B cell (primary cell): ENCODE measurements around the gene NEUROG2. TPM values are rescaled to one million over a fixed set of nuclear protein-coding genes. Genes with fewer than 3 reads are reported as not detected.

ENCODE experiments used
- ATAC-seq: fragments of 200-7000 bp; cut with Tn5 transposase; one replicate; pipeline ENCODE4 v1.10.0; 2021; ENCODE audit warnings: low read depth, mild to moderate bottlenecking, moderate number of reproducible peaks, moderate library complexity
- CTCF ChIA-PET: fragments of 350-600 bp; sonication (Branson Sonifier 250); formaldehyde crosslinking; loops from one replicate; lab custom pipeline; 2021; ENCODE audit warnings: antibody characterized with exemption, inconsistent platforms; lab: Charles Lee
- POLR2A ChIA-PET: fragments of 350-600 bp; sonication (Branson Sonifier 250); formaldehyde crosslinking; loops from one replicate; lab custom pipeline; 2021; ENCODE audit warnings: antibody characterized with exemption; lab: Charles Lee
- DNase-seq: peaks from one replicate; pipeline ENCODE4 v3.0.0; 2013
- H2AFZ ChIP-seq: 2 replicates; pipeline ENCODE4 v1.6.1; 2012; ENCODE audit warnings: mild to moderate bottlenecking, low read depth, low read length; ENCODE audit not compliant: insufficient read depth, poor library complexity, severe bottlenecking
- H3K27ac ChIP-seq, 2 donors: 1 replicate in 1 of 2; 2 replicates in 1 of 2; pipeline ENCODE4 v1.5.1; 2012 to 2013; ENCODE audit warnings: low read length in 2 of 2, mild to moderate bottlenecking in 2 of 2, moderate library complexity in 1 of 2
- H3K27me3 ChIP-seq, 4 experiments: fragments of 200-600 bp in 1 of 4; sonication (generic) in 1 of 4; replicated peaks in 1 of 4; 1 replicate in 2 of 4; 2 replicates in 2 of 4; pipeline versions ENCODE4 v1.6.1 to v1.7.0; 2013 to 2016; ENCODE audit warnings: low read length in 3 of 4, mild to moderate bottlenecking in 2 of 4, mixed read lengths in 1 of 4, moderate library complexity in 1 of 4; ENCODE audit not compliant: insufficient read depth in 4 of 4, control insufficient read depth in 3 of 4; ENCODE audit errors: control extremely low read depth in 1 of 4
- H3K36me3 ChIP-seq, 2 experiments: replicated peaks in 1 of 2; 1 replicate in 1 of 2; 2 replicates in 1 of 2; pipeline versions ENCODE4 v1.6.1 to v1.7.1; 2013; ENCODE audit warnings: low read length in 1 of 2; ENCODE audit not compliant: insufficient read depth in 2 of 2, control insufficient read depth in 1 of 2; ENCODE audit errors: control extremely low read depth in 1 of 2, extremely low read depth in 1 of 2
- H3K4me1 ChIP-seq, 2 donors: fragments of 200-600 bp in 1 of 2; sonication (generic) in 1 of 2; 1 replicate in 1 of 2; 2 replicates in 1 of 2; pipeline versions ENCODE4 v1.5.1 to v1.6.1; 2013 to 2017; ENCODE audit warnings: low read length in 2 of 2; ENCODE audit not compliant: control insufficient read depth in 2 of 2, insufficient read depth in 2 of 2
- H3K4me2 ChIP-seq: replicated peaks from 2 replicates; pipeline ENCODE3; 2012; ENCODE audit warnings: mild to moderate bottlenecking, low read depth, low read length; ENCODE audit not compliant: poor library complexity, severe bottlenecking
- H3K4me3 ChIP-seq, 5 experiments: fragments of 200-600 bp in 1 of 5; sonication (generic) in 1 of 5; 1 replicate in 3 of 5; 2 replicates in 2 of 5; pipeline versions ENCODE4 v1.5.1 to v1.7.0; 2011 to 2016; ENCODE audit warnings: low read length in 4 of 5, mild to moderate bottlenecking in 4 of 5, low read depth in 2 of 5, control low read depth in 1 of 5, moderate library complexity in 1 of 5; ENCODE audit not compliant: insufficient read depth in 1 of 5; ENCODE audit errors: control extremely low read depth in 1 of 5, extremely low read depth in 1 of 5
- H3K79me2 ChIP-seq: fragments of 200-600 bp; sonication (generic); one replicate; pipeline ENCODE4 v1.6.0; 2016; ENCODE audit warnings: low read length; ENCODE audit not compliant: control insufficient read depth, insufficient read depth
- H3K9ac ChIP-seq: fragments of 200-600 bp; sonication (generic); 2 replicates; pipeline ENCODE4 v1.6.1; 2017; ENCODE audit warnings: mild to moderate bottlenecking, low read length, moderate library complexity
- H3K9me3 ChIP-seq, 3 donors: one replicate each; pipeline versions ENCODE4 v1.6.1 to v1.7.1; 2013; ENCODE audit warnings: low read length in 2 of 3; ENCODE audit not compliant: control insufficient read depth in 2 of 3, insufficient read depth in 1 of 3; ENCODE audit errors: control extremely low read depth in 1 of 3
- H4K20me1 ChIP-seq: 2 replicates; pipeline ENCODE4 v1.6.0; 2012; ENCODE audit warnings: mild to moderate bottlenecking, low read length; ENCODE audit not compliant: insufficient read depth, control insufficient read depth, poor library complexity, severe bottlenecking
- H3K27ac Mint-ChIP-seq: one replicate; pipeline ENCODE4 v1.8.0; 2021; ENCODE audit warnings: mixed read lengths
- H3K27me3 Mint-ChIP-seq: one replicate; pipeline ENCODE4 v1.8.0; 2021; ENCODE audit warnings: mixed read lengths
- H3K4me1 Mint-ChIP-seq: one replicate; pipeline ENCODE4 v1.8.0; 2021; ENCODE audit warnings: mixed read lengths
- H3K4me3 Mint-ChIP-seq: one replicate; pipeline ENCODE4 v1.8.0; 2021; ENCODE audit warnings: mixed read lengths
- H3K9me3 Mint-ChIP-seq: one replicate; pipeline ENCODE4 v1.8.0; 2022; ENCODE audit warnings: mixed read lengths; ENCODE audit not compliant: insufficient read depth
- CTCF ChIP-seq: fragments of 200-600 bp; IDR thresholded peaks from one replicate; pipeline ENCODE4 v1.8.0; 2022; ENCODE audit warnings: antibody characterized with exemption, mild to moderate bottlenecking
- EZH2 ChIP-seq: IDR thresholded peaks from 2 replicates; pipeline ENCODE4 v1.6.1; 2012; ENCODE audit warnings: borderline replicate concordance, low read depth, mild to moderate bottlenecking, moderate library complexity, low read length; ENCODE audit not compliant: insufficient read depth, poor library complexity, severe bottlenecking
- WGBS: methylation state at CpG from one replicate; pipeline ENCODE4 v1.1.5; 2013; ENCODE audit warnings: missing lambda C conversion rate; ENCODE audit not compliant: insufficient coverage; 5-methylcytosine and 5-hydroxymethylcytosine counted together
- intact Hi-C: fragments of 100-400 bp; cut with micrococcal nuclease; formaldehyde crosslinking; loops from one replicate; pipeline ENCODE4 v1.10.0; 2022
- polyA plus RNA-seq: library from polyadenylated mRNA; depleted of rRNA; stranded (reverse); fragments of >200 nt; gene quantifications from 2 replicates; pipeline ENCODE4 v1.2.3, GENCODE V29; 2012
- total RNA-seq, 2 donors: library from RNA; stranded (reverse); fragments of 120-200 nt in 1 of 2; gene quantifications; 1 replicate in 1 of 2; 2 replicates in 1 of 2; pipeline versions ENCODE4 v1.2.3 to v1.2.4, GENCODE V29; 2013 to 2022

NEUROG2 gene
- total and polyA plus RNA-seq, 2 donors (not counting 1 experiment from before 2014, with no cell fraction given) = not detected

- Histone ChIP-seq H3K4me3 (no peak overlapping the region), H2AFZ (no peak overlapping the region), H3K9me3 (peaks cover 3 to 7% (median 3%) of the 10 kb centered on the region in 3 donors), H3K4me2 (no peak overlapping the region), H3K27ac (no peak overlapping the region), H3K79me2 (no peaks in the 10 kb centered on the region), H3K9ac (no peak overlapping the region), H3K36me3 (no peaks in the 10 kb centered on the region), H4K20me1 (no peaks in the 10 kb centered on the region), H3K27me3 (peaks cover 0 to 13% (median 3%) of the 10 kb centered on the region in 4 experiments), H3K4me1 (no peaks in the 10 kb centered on the region)
- H3K27ac Mint-ChIP-seq = no peak overlapping the region
- no peak for TF ChIP-seq CTCF
- no peak for TF ChIP-seq EZH2
- 90% methylated on average over 2 of the region's 5 CpGs for WGBS
- no peak for ATAC-seq
- no peak for DNase-seq
- peaks cover 10% of the 10 kb centered on the region for H3K9me3 Mint-ChIP-seq
- ChIA-PET CTCF (no interaction called here), POLR2A (no interaction called here)
- peaks cover 17% of the 10 kb centered on the region for H3K27me3 Mint-ChIP-seq
- no peaks in the 10 kb centered on the region for H3K4me1 Mint-ChIP-seq
- H3K4me3 Mint-ChIP-seq = no peak overlapping the region
- intact Hi-C loops = no loop called here
These were observed 30.1 kb downstream of the NEUROG2 start for GRCh38 chr4:112485930-112486329.

DNA sequence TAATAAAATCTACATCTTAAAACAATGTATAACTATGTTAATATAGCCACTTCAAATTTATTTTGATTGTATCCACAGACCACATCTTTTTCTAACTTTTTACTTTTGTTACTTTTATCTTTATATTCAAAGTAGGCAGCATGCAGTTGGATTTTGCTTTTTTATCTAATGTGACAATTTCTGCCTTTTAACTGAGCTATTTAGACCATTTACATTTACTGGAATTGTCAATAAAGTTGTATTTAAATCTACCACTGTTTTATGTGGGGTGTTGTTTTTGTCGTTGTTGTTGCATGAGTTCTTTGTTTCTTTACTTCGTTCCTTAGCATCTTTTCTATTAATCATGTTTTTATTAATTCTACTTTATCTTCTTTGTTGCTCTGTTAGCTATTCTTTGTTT lies 42.0 kb downstream of the NEUROG2 start:
- Histone ChIP-seq H3K27me3 (no peaks in the 10 kb centered on the region), H2AFZ (no peak overlapping the region), H3K9me3 (peaks cover 0 to 1% (median 0%) of the 10 kb centered on the region in 3 donors), H3K36me3 (no peaks in the 10 kb centered on the region), H3K4me2 (no peak overlapping the region), H3K27ac (no peak overlapping the region), H3K4me3 (no peak overlapping the region), H4K20me1 (no peaks in the 10 kb centered on the region), H3K4me1 (no peaks in the 10 kb centered on the region), H3K79me2 (no peaks in the 10 kb centered on the region), H3K9ac (no peak overlapping the region)
- no peak for ATAC-seq
- Mint-ChIP-seq H3K4me3 (no peak overlapping the region), H3K9me3 (no peaks in the 10 kb centered on the region), H3K27ac (no peak overlapping the region), H3K4me1 (no peaks in the 10 kb centered on the region), H3K27me3 (peaks cover 7% of the 10 kb centered on the region)
- POLR2A ChIA-PET = interaction anchor here (0.6 kb wide), 1 partner anchor 190 kb away, joined by 3 read pairs; no protein-coding TSS in a partner anchor
- CTCF ChIA-PET = no interaction called here
- no peak for TF ChIP-seq EZH2
- no peak for TF ChIP-seq CTCF
- WGBS = no CpG with 5 or more reads among the region's 2 CpGs
- no peak for DNase-seq
- intact Hi-C loops = no loop called here
